ENCODE results near the gene DZIP1.
"Not testable (repeated sequence)": the region's sequence is repeated elsewhere in the genome, so short reads cannot be mapped to it uniquely, and the experiment has no call there.

DZIP1 gene, protein sequence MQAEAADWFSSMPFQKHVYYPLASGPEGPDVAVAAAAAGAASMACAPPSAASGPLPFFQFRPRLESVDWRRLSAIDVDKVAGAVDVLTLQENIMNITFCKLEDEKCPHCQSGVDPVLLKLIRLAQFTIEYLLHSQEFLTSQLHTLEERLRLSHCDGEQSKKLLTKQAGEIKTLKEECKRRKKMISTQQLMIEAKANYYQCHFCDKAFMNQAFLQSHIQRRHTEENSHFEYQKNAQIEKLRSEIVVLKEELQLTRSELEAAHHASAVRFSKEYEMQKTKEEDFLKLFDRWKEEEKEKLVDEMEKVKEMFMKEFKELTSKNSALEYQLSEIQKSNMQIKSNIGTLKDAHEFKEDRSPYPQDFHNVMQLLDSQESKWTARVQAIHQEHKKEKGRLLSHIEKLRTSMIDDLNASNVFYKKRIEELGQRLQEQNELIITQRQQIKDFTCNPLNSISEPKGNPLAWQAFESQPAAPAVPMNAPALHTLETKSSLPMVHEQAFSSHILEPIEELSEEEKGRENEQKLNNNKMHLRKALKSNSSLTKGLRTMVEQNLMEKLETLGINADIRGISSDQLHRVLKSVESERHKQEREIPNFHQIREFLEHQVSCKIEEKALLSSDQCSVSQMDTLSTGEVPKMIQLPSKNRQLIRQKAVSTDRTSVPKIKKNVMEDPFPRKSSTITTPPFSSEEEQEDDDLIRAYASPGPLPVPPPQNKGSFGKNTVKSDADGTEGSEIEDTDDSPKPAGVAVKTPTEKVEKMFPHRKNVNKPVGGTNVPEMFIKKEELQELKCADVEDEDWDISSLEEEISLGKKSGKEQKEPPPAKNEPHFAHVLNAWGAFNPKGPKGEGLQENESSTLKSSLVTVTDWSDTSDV

DNA sequence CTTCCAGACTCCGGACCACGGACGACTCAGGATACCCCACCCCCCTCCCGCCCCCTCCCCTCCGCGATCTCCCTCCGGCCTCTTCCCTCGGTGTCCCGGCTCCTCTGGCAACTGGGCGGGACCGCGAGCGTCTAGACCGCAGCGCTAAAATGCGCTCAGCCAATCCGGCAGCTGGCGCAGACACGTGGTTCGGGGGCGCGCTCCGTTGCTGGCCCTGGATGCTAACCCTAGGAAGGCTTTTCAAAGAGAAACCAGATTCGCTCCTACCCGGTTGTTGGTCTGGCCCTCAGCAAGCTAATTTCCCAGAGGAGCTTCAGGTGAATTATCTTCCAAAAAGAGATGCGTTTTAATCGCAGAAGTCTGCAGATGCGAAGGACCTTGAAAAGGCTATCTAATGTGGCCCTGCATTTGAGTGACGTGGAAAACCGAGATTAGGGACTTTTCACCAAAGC is at the start of gene DZIP1:
DZIP1 (minus strand) TSS at position 106 of the 452 bp plus-strand sequence. CDS start 2,677 bp downstream, outside the sequence.
- DNase-seq: no peak

DNA sequence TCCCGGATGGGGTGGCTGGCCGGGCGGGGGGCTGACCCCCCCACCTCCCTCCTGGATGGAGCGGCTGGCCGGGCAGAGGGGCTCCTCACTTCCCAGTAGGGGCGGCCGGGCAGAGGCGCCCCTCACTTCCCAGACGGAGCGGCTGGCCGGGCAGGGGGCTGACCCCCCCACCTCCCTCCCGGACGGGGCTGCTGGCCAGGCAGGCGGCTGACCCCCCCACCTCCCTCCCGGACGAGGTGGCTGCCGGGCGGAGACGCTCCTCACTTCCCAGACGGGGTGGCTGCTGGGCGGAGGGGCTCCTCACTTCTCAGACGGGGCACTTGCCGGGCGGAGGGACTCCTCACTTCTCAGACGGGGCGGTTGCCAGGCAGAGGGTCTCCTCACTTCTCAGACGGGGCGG is 46.5 kb upstream of the DZIP1 start:
- DNase-seq: not testable (repeated sequence)

DNA sequence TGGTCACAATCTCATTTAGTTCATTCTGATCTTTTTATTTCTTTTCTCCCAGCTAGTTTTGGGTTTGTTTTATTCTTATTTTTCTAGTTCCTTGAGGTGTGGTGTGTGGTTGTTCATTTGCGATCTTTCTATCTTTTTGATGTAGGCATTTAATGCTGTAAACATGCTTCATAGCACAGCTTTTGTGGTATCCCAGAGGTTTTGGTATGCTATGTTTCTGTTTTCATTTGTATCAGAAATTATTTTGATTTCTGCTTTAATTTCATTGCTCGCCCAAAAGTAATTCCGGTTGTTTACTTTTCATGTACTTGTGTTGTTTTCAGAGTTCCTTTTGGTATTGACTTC is 45.0 kb upstream of the DZIP1 start:
- no peak for DNase-seq

DNA sequence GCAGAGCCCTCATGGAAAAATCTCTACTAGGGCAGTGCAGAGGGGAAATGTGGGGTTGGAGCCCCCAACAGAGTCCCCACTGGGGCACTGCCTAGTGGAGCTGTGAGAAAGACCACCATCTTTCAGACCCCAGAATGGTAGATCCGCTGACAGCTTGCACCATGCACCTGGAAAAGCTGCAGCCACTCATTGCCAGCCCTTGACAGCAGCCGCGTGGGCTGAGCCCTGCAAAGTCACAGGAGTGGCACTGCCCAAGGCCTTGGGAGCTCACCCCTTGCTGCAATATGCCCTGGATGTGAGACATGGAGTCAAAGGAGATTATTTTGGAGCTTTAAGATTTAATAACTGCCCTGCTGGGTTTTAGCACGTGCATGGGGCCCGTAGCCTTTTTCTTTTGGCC is 40.5 kb upstream of the DZIP1 start:
- not testable (repeated sequence) for DNase-seq

DNA sequence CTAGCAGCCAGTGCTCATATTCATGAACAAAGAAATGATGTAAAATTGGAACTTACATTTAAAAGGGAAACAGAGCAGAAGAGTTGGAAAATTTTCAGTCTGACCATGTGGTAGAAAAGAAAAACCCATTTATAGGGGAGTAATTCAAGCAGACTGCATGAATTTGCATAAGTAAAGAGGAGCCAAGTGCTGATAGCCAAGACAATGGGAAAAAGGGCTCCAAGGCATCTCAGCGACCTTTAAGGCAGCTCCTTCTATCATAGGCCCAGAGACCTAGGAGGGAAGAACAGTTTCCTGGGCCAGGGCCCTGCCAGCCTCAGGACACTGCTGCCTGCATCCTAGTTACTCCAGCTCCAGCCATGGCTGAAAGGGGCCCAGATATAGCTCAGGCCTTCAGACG is 39.9 kb upstream of the DZIP1 start:
- DNase-seq: no peak

GRCh38 chr13:95679722-95680121 is 35.2 kb upstream of the DZIP1 start:
- no peak for DNase-seq

GRCh38 chr13:95678967-95679366 is 34.5 kb upstream of the DZIP1 start:
- DNase-seq: no peak

GRCh38 chr13:95677564-95678266 is 33.2 kb upstream of the DZIP1 start:
- DNase-seq: no peak

DNA sequence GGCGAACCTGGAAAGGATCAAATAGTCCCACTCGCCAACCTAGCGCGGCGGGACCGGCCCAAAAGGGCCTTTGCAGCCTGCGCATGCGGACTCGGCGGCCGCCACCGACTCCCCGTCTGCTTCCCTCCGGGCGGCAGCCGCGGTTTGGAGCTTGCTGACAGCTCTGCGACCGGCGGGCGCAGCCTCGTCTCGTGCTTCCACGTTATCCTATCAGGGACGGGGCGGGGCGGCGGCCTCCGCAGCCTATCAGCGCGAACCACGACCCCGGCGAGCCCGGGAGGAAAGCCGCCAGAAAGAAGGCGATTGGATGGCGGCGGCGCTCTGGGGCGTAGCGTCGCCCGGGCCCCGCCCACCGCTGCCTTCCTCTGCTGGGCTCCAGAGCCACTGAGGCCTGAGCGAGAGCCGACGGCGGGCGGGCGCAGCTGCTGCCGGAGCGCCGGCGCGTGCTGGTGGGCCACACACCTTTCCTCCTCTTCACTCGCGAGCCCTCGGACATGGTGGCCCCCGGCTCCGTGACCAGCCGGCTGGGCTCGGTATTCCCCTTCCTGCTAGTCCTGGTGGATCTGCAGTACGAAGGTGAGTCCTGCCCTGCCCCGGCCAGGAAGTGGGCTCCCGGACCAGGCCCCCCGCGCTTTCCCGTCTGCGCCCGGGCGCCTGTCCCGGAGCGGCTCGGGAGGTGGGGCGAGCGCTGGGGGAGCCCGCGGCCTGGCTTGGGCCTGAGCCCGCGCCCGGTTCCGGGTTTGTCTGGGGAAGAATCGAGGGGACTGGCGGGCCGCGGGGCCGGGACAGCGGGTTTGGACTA is 32.5 kb upstream of the DZIP1 start, which contains the start of gene DNAJC3:
DNAJC3 (plus strand) TSS at position 378 of the 802 bp plus-strand sequence; CDS start at position 495, 117 bp downstream.
- DNase-seq: peak; percentile 97

DNA sequence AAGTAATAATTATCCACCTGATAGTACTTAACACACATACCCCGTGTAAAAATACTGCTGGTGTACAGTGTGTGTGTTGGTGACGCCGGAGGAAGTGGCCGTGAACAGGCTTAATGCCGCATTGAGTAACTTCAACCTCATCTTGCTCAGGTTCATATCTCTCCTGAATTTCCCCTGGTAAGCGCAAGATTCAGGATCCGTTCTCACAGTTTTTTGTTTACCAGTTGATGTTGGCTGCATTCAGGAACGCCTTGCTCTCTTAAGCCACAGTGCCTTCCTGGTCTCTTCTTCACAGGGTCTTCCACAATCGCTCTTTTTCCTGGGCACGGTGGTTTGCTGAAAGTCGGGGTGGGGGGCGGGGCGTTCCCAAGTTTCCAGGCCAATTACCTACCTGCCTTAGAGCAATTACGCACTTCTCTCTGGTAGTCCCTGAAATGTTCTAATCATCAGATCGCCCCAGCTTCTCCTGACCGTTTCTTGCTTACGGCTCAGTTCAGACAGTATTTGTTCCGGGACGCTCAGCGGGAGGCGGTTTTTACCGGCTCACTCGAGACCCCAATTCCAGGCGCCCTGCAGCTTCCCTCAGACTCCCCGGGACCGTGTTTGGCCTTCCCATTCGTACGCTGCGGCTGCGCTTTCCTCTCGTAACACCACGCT is 31.7 kb upstream of the DZIP1 start:
- DNase-seq: peak; percentile 16

DNA sequence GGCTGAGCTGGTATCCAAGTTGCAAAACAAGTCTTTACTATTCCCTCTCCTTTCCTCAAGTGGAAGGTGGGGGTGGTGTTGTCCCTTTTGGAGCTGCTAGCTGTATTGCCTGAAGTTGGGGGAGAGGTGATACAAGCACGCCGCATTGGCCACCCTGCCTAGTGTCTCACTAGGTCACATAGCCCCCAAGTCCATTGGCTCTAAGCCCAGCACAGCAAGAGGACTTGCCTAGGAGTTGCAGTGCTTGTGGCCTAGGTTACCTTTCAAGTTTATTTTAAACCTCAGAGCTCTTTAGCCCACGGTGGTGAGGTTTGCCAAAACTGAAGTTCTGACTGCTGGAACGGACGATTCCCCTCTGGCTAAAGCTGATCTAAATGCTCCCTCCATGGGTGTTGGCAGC is 27.1 kb upstream of the DZIP1 start:
- DNase-seq: no peak

- not testable (repeated sequence) for DNase-seq
These were observed 22.7 kb upstream of the DZIP1 start for GRCh38 chr13:95667235-95667634.

- no peak for DNase-seq
These were observed 16.6 kb upstream of the DZIP1 start for GRCh38 chr13:95660981-95661581.

DNA sequence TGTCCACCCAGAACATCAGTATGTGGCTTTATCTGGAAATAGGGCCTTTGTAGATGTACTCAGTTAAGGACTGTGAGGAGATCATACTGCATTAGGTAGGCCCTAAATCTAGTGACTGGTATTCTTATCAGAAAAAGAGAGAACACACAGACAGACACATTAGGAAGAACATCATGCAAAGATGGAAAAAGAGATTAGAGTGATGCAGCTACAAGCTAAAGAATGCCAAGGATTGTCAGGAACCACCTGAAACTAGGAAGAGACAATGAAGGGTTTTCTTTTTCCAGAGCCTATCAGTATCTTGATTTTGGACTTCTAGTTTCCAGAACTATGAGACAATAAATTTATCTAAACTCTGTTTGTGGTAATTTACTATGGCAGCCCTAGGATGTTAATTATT is 15.0 kb upstream of the DZIP1 start:
- DNase-seq: no peak

- DNase-seq: no peak
These were observed 12.0 kb upstream of the DZIP1 start for GRCh38 chr13:95656386-95657015.

GRCh38 chr13:95652821-95653220 is 8.3 kb upstream of the DZIP1 start:
- no peak for DNase-seq

DNA sequence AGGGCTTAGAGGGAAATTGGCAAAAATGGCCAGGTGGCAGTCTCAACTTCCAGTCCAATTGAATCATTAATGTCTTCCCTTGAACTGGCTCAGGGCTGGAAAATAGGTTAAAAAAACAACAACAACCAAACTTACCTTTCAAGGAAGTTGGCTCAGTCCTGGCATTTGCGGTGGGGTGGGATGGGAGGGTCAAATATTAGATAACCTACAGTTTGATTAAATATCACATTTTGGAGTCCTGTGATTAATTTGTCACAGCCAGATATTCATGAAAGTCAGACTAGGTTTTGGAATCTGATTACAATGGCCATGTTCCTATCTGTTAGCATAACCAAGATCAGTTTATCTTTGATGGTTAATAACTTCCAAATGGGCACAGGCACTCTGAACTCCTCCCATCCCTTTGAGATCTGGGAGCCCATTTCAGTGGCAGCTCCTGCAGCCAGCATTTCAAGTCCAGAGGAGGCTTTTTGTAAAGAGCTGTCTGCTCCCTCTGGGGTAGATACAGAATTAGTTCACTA is 7.8 kb upstream of the DZIP1 start:
- no peak for DNase-seq

GRCh38 chr13:95650696-95651095 is 6.2 kb upstream of the DZIP1 start:
- DNase-seq: no peak

- DNase-seq: no peak
These were observed 2.8 kb upstream of the DZIP1 start for GRCh38 chr13:95647321-95647720.

DNA sequence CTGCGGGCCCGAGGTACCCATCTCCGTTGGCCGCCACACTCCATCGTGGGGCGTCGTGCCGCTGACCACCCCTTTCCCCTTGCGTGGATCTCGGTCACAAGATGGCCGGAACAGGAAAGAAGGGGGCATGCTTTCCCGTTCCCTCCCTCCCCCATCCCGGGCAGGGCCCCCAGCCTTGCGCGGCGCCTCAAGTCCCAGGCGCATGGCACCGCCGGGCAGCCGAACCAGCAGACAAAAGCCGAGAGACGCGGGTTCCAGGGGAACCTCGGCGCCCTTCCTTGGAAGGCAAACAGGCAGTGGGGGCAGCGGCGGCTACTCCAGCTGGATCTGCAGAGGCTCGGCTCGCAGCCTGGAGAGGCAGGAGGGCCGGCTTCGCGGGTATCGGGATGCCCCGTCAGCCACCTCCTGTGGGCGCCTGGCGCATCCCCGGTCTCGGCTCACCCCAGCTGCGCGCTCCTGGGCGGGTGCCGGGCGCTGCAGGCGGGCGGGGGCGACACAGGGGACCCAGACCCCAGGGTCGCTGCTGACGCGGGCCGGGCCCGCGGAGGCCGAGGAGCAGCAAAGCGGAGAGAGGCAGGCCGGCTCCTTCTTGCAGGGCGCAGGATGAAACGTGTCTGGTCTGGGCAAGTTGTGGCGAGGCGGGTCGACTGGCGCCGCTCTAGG is 439 bp downstream of the DZIP1 start:
- no peak for DNase-seq
